Stimulated activated CD8-positive, alpha-beta memory T cell treated with anti-CD3 and anti-CD28 coated beads, Interleukin-2, amount 100 ng/mL, for 1 hour (primary cell): ENCODE measurements around the gene PELI3.
A peak's percentile ranks its signal among the peaks of the same experiment; 100 is the strongest.
"Not testable (repeated sequence)": the region's sequence is repeated elsewhere in the genome, so short reads cannot be mapped to it uniquely, and the experiment has no call there.

Experiments used
- DNase-seq, 2 donors: peaks; one replicate each; pipeline ENCODE4 v3.0.0-alpha.2; 2020; ENCODE audit warnings: low read depth in 2 of 2

The PELI3 gene

DNA sequence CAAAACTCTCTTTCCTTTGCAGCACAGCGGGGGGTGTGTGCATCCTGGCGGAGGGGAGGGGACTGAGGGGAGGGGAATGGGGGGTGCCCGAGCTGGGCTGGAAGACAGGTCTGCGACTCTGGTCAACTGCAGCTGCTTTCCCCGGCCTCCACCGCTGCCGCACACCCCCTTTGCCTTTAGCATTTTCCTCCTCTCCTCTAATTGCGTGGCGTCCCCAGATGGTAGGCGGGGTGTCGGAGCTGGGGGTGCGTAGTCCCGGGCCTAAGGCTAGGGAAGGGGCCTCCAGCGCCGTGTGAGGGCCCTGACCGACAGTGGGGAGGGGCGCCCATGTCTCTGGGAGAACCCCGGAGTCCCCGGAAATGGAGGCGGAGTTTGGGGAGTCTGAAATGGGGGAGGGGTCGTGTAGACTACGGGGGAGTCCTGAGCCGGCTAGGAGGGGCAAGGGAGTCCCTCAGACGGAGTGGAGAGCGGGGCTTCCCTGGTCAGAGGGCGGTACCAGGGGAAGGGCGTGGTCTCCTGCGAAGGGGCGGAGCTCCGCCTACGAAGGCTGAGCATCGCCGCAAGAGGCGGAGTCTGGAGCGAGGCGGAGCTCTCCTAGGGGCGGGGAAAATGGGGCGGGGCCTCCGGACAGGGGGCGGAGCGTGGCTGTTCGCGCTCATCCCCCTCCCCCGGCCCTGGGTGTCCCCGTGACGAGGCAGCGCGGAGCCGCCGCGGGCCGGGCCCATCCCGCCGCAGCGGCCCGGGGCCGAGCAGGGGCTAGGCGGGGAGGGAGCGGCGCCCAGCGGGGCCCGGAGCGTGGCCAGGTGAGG is at the start of gene PELI3:
Gene PELI3, plus strand, starts transcription at position 681 of the 809 bp plus-strand sequence. CDS start 1,224 bp downstream, outside the sequence.
- DNase-seq = peak; percentile 93

DNA sequence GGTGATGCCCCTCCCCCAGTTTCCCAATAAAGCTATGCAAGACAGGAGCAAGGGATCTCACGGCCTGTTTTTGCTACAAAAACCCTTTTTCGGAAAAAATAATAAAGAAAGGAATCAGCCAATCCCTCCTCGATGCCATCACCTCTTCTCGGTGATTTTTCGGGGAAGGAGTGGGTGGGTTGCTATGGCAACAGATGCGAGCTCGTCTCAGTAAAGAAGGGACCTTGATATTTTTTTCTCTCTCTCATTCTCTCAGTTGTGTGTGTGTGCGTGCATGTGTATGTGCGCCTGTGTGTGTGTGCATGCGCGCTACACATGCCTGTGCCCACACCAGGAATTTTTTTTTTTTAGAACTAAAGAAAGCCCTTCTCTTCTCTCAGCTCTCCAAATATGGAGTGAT is 49.7 kb upstream of the PELI3 start:
- no peak for DNase-seq

- DNase-seq = peak in 1 of 2 donors; percentile 16
Observed at GRCh38 chr11:66418168-66418985, 48.3 kb upstream of the PELI3 start.

DNA sequence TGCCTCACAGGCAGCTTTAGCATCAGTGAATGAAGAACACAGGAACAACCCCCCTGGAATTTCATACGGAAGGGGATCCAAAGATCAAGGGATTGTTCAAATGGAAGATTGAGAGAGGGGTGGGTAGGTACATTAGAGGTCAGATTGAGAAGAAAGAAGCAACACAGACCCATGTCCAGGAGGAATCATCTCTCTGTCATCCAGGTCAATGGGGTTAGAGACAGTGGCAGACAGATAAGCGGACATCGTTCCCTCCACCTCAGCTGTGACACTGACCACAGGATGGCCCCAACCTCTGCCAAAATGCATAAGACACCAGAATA is 47.8 kb upstream of the PELI3 start:
- DNase-seq = no peak

GRCh38 chr11:66419825-66420224 is 46.9 kb upstream of the PELI3 start:
- DNase-seq = no peak

DNA sequence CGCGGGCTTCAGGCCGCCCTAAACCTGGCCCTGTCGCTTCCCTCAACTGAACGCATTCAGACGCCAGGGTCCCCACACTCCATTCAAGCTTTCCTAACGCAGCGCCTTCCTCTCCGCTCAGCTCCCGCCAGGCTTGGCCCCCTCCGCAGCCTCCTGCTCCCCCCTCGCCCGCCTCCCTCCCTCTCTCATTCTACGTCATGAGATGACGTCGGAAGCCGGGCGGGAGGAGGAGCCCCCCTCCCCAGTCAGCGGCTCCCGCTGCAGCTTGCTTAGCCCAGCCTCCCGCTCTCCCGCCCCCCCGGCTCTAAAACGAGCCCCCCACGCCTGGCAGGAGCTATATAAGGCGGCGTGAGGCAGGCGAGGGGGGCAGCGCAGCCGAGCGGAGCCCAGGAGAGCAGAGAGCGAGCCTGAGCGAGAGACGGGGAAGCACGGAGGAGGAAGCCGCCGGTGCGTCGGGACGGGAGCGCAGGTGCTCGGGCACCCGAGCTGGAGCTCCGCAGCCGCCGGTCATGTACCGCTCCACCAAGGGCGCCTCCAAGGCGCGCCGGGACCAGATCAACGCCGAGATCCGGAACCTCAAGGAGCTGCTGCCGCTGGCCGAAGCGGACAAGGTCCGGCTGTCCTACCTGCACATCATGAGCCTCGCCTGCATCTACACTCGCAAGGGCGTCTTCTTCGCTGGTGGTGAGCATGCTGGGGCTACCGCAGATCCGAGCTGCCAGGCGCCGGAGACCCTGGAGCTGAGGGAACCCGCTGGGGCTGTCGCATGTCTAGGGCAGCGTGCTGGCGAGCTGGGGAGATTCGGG is 45.8 kb upstream of the PELI3 start, which contains the start of gene NPAS4:
Gene NPAS4, plus strand, starts transcription at position 365 of the 806 bp plus-strand sequence. Its CDS starts 145 bp downstream, at position 510.
- DNase-seq = no peak

- DNase-seq = peak; percentile 75 to 82
Observed at GRCh38 chr11:66421492-66422205, 45.1 kb upstream of the PELI3 start.

DNA sequence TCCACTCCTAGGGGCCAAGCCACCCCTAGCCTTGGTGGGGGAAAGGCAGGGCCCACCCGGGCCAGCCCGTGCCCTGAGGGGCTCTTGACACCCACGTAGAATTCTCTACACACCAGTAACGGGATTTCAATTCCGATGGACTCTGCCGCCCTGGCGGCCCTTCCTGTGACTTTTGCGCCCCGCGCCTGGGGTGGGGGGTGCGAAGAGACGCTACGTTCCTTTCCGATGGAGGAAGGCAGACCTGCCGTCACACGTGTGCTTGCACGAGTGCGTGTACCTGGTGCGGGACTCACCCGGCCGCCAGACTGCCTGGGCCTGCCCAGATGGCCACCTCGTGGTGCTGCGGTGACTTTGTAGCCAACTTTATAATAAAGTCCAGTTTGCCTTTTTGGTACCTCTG is 40.4 kb upstream of the PELI3 start:
- no peak for DNase-seq

DNA sequence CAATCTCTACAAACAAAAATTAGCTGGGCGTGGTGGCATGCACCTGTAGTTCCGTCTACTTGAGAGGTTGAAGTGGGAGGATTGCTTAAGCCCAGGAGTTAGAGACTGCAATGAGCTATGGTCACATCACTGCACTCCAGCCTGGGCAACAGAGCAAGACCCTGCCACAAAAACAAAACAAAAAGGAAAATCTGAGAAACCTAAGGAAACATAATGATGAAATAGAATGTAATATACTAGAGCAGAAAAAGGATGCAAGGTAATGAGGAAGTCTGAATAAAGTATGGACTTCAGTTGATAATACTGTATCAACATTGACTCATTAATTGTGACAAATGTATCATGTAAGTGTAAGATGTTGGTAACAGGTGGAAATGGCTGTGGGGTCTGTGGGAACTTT is 37.8 kb upstream of the PELI3 start:
- DNase-seq = no peak

- DNase-seq = peak; percentile 55 to 62
Observed at GRCh38 chr11:66429983-66430602, 36.6 kb upstream of the PELI3 start.

DNA sequence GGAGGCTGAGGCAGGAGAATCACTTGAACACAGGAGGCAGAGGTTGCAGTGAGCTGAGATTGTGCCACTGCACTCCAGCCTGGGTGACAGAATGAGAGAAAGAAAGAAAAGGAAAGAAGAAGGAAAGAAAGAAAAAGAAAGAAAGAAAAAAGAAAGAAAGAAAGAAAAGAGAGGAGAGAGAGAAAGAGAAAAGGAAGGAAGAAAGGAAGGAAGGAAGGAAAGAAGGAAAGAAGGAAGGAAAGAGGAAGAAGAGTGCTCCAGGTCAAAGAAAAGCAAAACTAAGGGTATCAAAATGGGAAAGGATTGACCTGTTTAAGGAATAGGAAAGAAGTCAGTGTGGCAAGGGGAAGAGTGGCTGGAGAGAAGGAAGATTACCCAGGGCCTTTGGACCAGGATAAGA is 35.4 kb upstream of the PELI3 start:
- not testable (repeated sequence) for DNase-seq

- not testable (repeated sequence) for DNase-seq
Observed at GRCh38 chr11:66431871-66432329, 34.8 kb upstream of the PELI3 start.

DNA sequence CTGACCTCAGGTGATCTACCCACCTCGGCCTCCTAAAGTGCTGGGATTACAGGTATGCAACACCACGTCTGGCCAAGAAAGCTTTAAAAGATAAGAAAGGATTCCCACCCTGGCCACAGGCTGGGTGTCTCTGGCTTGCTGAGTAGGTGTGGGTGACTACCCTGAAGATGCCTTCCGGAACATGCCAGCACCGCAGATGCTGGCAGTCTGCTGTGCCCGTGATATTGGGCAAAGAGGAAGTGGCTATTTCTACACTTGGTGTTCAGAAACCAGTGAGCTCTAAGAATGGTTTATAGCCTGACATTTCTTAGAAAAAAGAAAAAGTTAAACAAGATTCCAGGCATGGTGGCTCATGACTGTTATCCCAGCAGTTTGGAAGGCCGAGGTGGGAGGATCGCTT is 34.1 kb upstream of the PELI3 start:
- DNase-seq = no peak

DNA sequence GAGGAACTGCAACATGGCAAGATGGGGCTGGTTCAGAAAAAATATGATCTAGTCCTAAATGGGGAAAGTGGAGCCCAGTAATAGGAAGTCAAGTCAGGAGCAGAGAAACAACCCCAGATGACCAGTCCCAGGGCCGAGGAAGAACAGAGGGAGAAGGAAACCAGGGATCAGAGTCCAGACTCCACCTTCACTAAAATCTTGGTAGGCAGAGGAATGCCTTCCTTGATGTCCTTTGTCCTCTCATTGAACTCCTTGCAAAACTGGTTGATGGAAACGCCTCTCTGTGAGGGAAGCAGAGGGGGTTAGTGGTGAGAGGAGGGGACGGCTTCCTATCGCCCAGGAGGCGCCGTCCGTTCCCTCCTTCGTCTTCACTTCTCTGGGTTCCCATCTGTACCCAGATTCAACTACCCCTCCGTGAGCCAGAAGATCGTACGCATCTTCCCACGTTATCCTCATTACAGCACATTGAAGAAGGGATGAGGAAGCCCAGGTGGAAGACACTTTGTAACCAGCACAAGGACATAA is 28.7 kb upstream of the PELI3 start:
- no peak for DNase-seq

DNA sequence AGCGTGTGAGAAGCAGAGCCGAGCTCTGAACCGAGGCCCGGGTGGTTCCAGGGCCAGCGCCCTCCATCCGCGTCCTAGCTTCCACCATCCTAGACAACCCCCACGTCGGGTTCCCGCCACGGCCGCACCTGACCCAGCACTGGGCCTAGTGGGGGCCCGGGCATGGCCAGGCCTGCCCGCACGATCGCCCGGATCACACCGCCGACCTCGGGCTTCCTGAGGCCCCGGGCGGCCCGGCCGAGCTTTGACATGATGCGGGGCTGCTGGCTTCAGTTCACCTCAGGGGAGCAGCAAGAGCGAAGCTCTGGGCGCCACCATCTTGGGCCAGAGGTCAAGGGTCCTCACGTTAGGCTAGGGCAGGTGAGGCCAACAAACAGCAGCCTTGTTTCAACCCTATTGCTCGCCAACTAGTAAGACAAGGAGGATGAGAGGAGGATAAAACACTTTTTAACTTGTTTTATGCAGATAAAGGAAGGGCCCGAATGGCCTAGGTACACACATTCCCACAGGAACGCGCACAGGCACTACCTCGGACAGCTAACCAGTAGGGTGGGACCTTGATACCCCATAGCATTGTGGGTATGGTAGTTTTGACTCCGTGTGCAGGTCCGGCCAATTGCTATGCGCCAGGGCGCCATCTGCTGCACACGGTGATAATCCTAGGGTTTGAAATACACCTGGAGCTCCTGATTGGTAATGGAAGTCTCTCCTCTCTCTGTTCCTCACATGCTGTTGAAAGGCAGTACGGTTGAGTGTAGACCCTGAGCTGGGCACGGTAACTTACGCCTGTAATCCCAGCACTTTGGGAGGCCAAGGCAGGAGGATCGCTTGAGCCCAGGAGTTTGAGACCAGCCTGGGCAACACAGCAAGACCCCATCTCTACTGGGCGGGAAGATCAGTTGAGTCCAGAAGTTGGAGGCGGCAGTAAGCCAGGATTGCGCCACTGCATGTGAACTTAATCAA is 27.9 kb upstream of the PELI3 start, which contains the start of gene MRPL11:
Gene MRPL11, minus strand, starts transcription at position 345 of the 963 bp plus-strand sequence. Its CDS starts 94 bp downstream, at position 251.
- peak; percentile 65 to 77 for DNase-seq

GRCh38 chr11:66440101-66440939 is 26.4 kb upstream of the PELI3 start:
- DNase-seq = not testable (repeated sequence)

DNA sequence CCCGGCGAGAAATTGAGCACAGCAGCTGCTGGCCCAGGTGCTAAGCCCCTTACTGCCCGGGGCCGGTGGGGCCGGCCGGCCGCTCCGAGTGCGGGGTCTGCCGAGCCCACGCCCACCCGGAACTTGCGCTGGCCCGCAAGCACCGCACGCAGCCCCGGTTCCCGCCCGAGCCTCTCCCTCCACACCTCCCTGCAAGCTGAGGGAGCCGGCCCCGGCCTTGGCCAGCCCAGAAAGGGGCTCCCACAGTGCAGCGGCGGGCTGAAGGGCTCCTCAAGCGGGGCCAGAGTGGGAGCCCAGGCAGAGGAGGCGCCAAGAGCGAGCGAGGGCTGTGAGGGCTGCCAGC is 25.8 kb upstream of the PELI3 start:
- not testable (repeated sequence) for DNase-seq

DNA sequence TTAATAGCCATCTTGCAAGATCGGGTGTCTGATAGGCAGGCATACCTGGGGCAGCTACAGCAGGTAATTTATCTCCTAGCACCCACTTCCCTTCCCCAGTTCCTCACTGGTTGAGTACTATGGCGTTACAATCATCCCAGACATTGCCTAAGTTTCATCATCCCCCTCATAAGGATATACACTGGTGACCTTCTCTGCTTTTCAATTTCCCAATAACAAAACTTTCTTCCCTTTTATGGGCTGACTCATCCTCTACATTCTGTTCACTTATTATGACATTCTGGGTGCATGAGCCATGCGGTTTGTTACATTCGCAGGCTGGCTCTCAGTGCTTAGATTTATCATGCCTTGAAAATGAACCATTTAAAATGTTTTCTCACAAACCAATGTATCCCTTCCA is 23.1 kb upstream of the PELI3 start:
- DNase-seq = no peak
